Breast epithelium (tissue), 3 donors: ENCODE data around the gene RMP24.

Experiments
- CTCF ChIP-seq, 3 donors: fragments of 450-650 bp; IDR thresholded peaks; one replicate each; pipeline ENCODE4 v1.5.1; 2016 to 2017; ENCODE audit warnings: antibody characterized with exemption in 3 of 3, mild to moderate bottlenecking in 3 of 3, moderate library complexity in 3 of 3
- POLR2AphosphoS5 ChIP-seq, 3 donors: sonication (generic); formaldehyde crosslinking; IDR thresholded peaks; one replicate each; pipeline ENCODE4 v1.6.1; 2017; ENCODE audit warnings: antibody characterized with exemption in 3 of 3

DNA sequence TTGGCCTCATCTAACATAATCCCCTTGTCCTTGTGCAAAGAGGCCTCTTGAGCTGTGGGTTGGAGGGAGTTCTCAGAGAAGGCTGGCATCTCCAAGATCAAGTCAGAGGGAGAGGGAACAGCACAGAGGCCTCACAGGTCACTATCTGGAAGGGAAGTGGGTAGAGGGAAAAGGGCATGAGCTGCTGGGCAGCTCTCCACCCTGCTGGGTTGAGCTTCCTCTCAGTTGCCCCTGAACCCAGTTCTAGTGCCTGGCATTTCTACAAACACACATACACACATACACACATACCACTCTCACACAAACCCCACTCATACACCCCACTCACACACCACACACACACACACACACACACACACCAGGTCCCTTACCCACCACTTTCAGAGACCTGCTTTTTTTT, 30.3 kb upstream of the RMP24 start:
- TF ChIP-seq CTCF (IDR thresholded peaks at IDR 0.05): no peak
- no peak for TF ChIP-seq POLR2AphosphoS5 (IDR thresholded peaks at IDR 0.05)
